ENCODE results near the gene OVCH1. TPM values are rescaled to one million over a fixed set of nuclear protein-coding genes. Genes with fewer than 3 reads are reported as not detected.

OVCH1 gene
- total and polyA plus RNA-seq, 10 of the 15 experiments (the other 5 are each of a cell fraction or from before 2014, with no cell fraction given), result 0.15 TPM; not detected in 9

DNA sequence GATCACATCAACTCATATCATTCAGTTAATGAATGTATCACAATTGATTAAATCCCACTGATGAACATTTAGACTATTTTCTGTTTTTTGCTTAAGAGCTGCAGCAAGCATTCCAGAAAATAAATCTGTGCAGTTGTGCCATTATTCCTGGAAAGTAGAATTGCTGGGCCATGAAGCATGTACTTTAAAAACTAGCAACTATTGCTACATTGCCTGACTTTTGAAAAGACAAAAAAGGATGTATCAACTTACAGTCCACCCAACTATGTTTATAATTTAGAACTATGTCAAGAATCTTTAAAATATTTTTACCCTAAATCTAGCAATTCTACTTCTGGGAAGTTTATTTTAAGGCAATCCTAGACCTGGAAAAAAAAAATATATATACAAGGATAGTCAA, 83.1 kb downstream of the OVCH1 start:
- Histone ChIP-seq H2AFZ (ENCODE audit: control insufficient read depth, low read depth, low read length) (no peak overlapping the region), H3K79me2 (ENCODE audit: control insufficient read depth, insufficient read depth, low read length) (no peaks in the 10 kb centered on the region), H3K27ac (ENCODE audit: control insufficient read depth, insufficient read depth) (no peak overlapping the region), H3K36me3 (ENCODE audit: control insufficient read depth in 2 of 2, insufficient read depth in 2 of 2, low read length in 1 of 2) (no peaks in the 10 kb centered on the region), H3K4me3 (no peak overlapping the region), H3K27me3 (replicated peaks in 1 of 2; ENCODE audit: control insufficient read depth in 2 of 2, insufficient read depth in 2 of 2, low read length in 1 of 2) (no peaks in the 10 kb centered on the region), H3K9me3 (replicated peaks; ENCODE audit: control insufficient read depth, insufficient read depth, low read length) (no peaks in the 10 kb centered on the region), H3K4me1 (ENCODE audit: control insufficient read depth, insufficient read depth, low read length) (no peaks in the 10 kb centered on the region), H3K4me2 (ENCODE audit: control insufficient read depth, insufficient read depth) (no peak overlapping the region), H3K9ac (ENCODE audit: control insufficient read depth, insufficient read depth, low read length) (no peak overlapping the region), H4K20me1 (ENCODE audit: control insufficient read depth, insufficient read depth) (no peaks in the 10 kb centered on the region)
- TF ChIP-seq, protein P1, sequence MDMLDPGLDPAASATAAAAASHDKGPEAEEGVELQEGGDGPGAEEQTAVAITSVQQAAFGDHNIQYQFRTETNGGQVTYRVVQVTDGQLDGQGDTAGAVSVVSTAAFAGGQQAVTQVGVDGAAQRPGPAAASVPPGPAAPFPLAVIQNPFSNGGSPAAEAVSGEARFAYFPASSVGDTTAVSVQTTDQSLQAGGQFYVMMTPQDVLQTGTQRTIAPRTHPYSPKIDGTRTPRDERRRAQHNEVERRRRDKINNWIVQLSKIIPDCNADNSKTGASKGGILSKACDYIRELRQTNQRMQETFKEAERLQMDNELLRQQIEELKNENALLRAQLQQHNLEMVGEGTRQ (IDR thresholded peaks at IDR 0.05; ENCODE audit: borderline replicate concordance, low read depth, low read length), result no peak
- TF ChIP-seq MYC (IDR thresholded peaks at IDR 0.05; ENCODE audit: insufficient read depth, insufficient read length, insufficient replicate concordance, low read length, severe bottlenecking) (no peak), NFIC (IDR thresholded peaks at IDR 0.05; ENCODE audit: low read depth, low read length) (no peak)
- no TSS peak for BruUV-seq (replicated peaks)
- in situ Hi-C loops (cut with MboI), result no loop called here
- FAIRE-seq (no peak), DNase-seq (ENCODE audit: low read depth, low spot score) (no peak), ATAC-seq (no peak)
- ChIA-PET POLR2A (no interaction called here), SMC1A (ENCODE audit: uncharacterized antibody, unreplicated experiment) (no interaction called here), RAD21 (ENCODE audit: unreplicated experiment) (no interaction called here), CTCF (interaction anchor here (0.6 kb wide), 1 partner anchor 70 kb away, joined by 5 read pairs; no protein-coding TSS in a partner anchor)
- intact Hi-C loops (cut with micrococcal nuclease; ENCODE audit: unreplicated experiment), result no loop called here

DNA sequence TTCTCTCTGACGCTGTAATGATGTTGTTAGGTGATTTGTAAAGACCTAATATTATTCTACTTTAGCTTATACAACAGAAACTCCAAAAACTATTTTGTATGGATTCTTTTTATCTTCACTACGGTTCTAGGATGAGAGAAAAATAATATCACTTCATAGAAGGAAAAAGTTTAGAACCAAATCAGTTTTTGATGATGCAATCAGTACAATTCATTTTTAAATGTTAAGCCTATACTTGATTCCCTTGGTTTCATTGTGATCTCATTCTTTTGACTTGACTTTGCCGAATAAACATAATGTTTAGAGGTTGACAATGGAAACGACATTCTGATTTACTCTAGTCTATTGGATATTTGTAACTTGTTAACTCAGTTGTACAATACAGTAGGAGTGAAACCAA, 91.9 kb downstream of the OVCH1 start:
- H3K4me3 ChIP-seq, result no peak overlapping the region
- RAD21 ChIA-PET (ENCODE audit: unreplicated experiment), result no interaction called here
- in situ Hi-C loops (cut with MboI), result no loop called here
- DNase-seq (ENCODE audit: low read depth, low spot score) (no peak), ATAC-seq (no peak), FAIRE-seq (no peak)
- no peak for TF ChIP-seq SUPT20H (IDR thresholded peaks at IDR 0.05; ENCODE audit: borderline replicate concordance, control insufficient read depth, low read depth, low read length)
- TF ChIP-seq, protein P2, sequence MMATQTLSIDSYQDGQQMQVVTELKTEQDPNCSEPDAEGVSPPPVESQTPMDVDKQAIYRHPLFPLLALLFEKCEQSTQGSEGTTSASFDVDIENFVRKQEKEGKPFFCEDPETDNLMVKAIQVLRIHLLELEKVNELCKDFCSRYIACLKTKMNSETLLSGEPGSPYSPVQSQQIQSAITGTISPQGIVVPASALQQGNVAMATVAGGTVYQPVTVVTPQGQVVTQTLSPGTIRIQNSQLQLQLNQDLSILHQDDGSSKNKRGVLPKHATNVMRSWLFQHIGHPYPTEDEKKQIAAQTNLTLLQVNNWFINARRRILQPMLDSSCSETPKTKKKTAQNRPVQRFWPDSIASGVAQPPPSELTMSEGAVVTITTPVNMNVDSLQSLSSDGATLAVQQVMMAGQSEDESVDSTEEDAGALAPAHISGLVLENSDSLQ (IDR thresholded peaks at IDR 0.05), result no peak
- no peak for TF ChIP-seq STAT1 (conservative IDR thresholded peaks at IDR 0.05)
- TF ChIP-seq, protein P3, sequence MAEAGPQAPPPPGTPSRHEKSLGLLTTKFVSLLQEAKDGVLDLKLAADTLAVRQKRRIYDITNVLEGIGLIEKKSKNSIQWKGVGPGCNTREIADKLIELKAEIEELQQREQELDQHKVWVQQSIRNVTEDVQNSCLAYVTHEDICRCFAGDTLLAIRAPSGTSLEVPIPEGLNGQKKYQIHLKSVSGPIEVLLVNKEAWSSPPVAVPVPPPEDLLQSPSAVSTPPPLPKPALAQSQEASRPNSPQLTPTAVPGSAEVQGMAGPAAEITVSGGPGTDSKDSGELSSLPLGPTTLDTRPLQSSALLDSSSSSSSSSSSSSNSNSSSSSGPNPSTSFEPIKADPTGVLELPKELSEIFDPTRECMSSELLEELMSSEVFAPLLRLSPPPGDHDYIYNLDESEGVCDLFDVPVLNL (IDR thresholded peaks at IDR 0.05; ENCODE audit: low read depth, low read length), result no peak
- no peak for TF ChIP-seq KAT2A (conservative IDR thresholded peaks at IDR 0.05; ENCODE audit: control insufficient read depth, low read depth, low read length)
- TF ChIP-seq SREBF1 (IDR thresholded peaks at IDR 0.05; ENCODE audit: low read length), result no peak
- TF ChIP-seq RUNX3 (IDR thresholded peaks at IDR 0.05; ENCODE audit: low read length), result no peak
- no peak for TF ChIP-seq MYB (IDR thresholded peaks at IDR 0.05; ENCODE audit: borderline replicate concordance, low read depth, low read length)
- TF ChIP-seq SMAD1 (IDR thresholded peaks at IDR 0.05; ENCODE audit: low read depth, partially characterized antibody), result no peak
- no peak for TF ChIP-seq SPI1 (IDR thresholded peaks at IDR 0.05; ENCODE audit: borderline replicate concordance, insufficient read depth, low read depth, low read length)
- no peak for TF ChIP-seq POU2F2 (IDR thresholded peaks at IDR 0.05; ENCODE audit: borderline replicate concordance, low read depth, low read length)
- TF ChIP-seq, protein P4, sequence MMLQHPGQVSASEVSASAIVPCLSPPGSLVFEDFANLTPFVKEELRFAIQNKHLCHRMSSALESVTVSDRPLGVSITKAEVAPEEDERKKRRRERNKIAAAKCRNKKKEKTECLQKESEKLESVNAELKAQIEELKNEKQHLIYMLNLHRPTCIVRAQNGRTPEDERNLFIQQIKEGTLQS (IDR thresholded peaks at IDR 0.05; ENCODE audit: borderline replicate concordance, extremely low read depth, low read depth, low read length), result no peak
- no peaks in the 10 kb centered on the region for H3K9me3 ChIP-seq (replicated peaks; ENCODE audit: control insufficient read depth, insufficient read depth, low read length)
- no TSS peak for BruUV-seq (replicated peaks)
- intact Hi-C loops (cut with micrococcal nuclease; ENCODE audit: unreplicated experiment), result no loop called here
- WGBS (ENCODE audit: insufficient coverage, insufficient replicate concordance, low lambda C conversion rate, missing lambda C conversion rate), result 23% methylated on average over 4 of the region's 4 CpGs
- H3K79me2 ChIP-seq (ENCODE audit: control insufficient read depth, insufficient read depth, low read length), result no peaks in the 10 kb centered on the region
- SMC1A ChIA-PET (ENCODE audit: uncharacterized antibody, unreplicated experiment), result no interaction called here
- no peak overlapping the region for H3K9ac ChIP-seq (ENCODE audit: control insufficient read depth, insufficient read depth, low read length)
- H3K27me3 ChIP-seq (replicated peaks in 1 of 2; ENCODE audit: control insufficient read depth in 2 of 2, insufficient read depth in 2 of 2, low read length in 1 of 2), result no peaks in the 10 kb centered on the region; a peak in 1 of 4 replicates
- H3K27ac ChIP-seq (ENCODE audit: control insufficient read depth, insufficient read depth), result no peak overlapping the region
- H3K4me1 ChIP-seq (ENCODE audit: control insufficient read depth, insufficient read depth, low read length), result no peaks in the 10 kb centered on the region
- CTCF ChIA-PET, result no interaction called here
- no peaks in the 10 kb centered on the region for H4K20me1 ChIP-seq (ENCODE audit: control insufficient read depth, insufficient read depth)
- no peak overlapping the region for H2AFZ ChIP-seq (ENCODE audit: control insufficient read depth, low read depth, low read length)
- no peaks in the 10 kb centered on the region for H3K36me3 ChIP-seq (ENCODE audit: control insufficient read depth in 2 of 2, insufficient read depth in 2 of 2, low read length in 1 of 2)
- POLR2A ChIA-PET, result no interaction called here
- no peak overlapping the region for H3K4me2 ChIP-seq (ENCODE audit: control insufficient read depth, insufficient read depth)

All from GM12878 (cell line).